D341Med (cell line): Measurements from ENCODE around the gene INPP5K.
"Not testable (repeated sequence)": the region's sequence is repeated elsewhere in the genome, so short reads cannot be mapped to it uniquely, and the experiment has no call there.

ENCODE experiments used
- DNase-seq: peaks from one replicate; pipeline ENCODE4 v3.0.0; 2012; ENCODE audit warnings: low spot score

The INPP5K gene

DNA sequence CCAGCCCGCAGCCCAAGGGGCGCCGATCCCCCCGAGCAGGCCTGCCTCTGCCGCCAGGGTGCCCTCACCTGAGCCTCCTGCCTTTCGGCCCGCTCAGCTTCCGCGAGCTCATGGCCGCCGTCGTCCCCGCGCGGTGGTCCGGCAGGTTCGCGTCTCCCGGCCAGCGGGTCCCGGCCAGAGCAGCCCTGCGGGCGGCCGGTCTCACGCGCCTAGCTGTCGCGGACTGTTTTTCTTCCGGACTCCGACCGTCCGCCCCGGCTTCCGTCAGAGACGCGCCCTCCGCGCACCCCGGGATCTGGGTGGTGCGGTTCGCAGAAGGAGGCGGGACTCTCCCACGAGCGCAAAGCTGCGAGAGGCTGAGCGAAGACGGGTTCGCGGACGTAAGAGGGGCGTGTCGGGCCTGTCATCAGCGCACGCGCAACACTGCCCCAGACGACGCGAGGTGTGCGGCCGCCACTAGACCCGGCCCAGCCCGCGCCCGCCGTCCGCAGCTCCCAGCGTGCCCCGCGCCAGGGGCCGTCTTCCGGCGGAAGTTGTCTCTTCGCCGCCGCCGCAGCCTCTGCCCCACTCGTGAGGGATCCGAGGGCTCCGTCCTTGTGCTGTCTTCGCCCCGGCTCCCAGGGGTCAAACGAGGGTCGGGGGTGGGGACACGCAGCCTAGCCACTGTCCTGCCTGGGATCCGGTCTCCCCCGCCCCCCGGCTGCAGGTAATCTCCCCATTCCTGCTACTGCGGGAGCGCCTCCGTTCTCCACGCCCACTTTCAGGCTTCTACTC, at the start of gene INPP5K:
Gene INPP5K (minus strand): TSS at position 225 of the 774 bp plus-strand sequence. CDS start 113 bp downstream, at position 112.
- DNase-seq = peak; percentile 95

DNA sequence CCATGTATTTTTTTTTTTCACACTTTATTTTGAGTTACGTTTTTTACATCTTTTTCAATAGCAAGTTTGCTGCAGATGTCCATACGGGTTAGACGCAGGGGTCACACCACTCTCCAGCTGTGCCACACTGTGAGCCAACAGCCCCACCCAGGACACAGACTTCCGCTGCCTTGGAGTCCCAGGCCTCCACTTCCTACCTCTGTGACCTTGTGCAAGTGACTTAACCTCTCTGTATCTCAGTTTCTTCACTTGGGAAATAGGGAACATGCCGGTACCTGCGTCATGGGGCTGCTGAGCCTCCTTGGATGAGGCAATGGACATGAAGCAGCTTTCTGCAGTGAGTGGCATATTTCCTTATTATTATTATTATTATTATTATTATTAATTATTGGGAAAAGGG, 49.5 kb upstream of the INPP5K start:
- DNase-seq = no peak

DNA sequence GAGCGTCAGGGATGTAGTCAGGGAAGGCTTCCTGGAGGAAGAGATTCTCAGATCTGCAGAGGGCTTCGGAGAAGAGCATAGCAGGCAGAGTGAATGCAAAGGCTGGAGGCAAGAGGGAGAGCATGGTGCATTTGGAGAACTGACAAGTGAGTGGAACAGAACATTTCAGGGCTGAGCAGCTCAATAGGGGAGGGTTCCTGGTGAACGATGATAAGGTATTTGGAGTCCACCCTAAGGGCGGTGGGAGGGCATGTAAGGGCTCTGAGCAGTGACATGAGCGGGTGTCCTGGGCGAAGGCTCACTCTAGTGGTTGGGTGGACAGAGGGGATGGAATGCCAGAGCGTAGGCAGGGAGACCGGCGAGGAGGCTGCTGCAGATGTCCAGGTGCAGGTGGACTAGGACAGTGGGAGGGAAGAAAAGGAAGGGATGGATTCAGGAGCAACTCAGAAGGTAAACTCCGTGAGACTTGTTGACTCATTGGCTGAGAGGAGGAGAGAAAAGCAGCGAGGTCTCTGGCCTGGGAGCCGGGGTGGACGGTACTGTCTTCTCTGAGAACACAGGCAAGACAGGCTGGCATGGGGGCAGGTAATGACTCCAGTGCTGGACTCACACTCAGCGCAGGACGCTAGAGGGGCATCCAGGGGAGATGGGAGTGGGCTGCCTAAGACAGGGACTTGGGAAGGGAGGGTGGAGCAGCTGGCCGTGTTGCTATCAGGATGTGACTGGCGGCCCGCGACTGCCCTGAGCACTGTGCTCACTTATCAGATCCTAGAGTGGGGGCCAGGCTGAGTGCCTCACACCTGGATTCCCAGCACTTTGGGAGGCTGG, 47.6 kb upstream of the INPP5K start:
- DNase-seq = no peak

DNA sequence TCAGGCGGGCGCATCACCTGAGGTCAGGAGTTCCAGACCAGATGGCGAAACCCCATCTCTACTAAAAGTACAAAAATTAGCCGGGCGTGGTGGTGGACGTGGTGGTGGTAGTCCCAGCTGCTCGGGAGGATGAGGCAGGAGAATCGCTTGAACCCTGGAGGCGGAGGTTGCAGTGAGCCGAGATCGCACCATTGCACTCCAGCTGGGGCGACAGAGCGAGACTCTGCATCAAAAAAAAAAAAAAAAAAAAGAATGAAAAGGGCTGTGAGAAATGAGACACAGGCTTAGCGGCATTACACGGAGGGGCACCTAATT, 47.0 kb upstream of the INPP5K start:
- DNase-seq = not testable (repeated sequence)

DNA sequence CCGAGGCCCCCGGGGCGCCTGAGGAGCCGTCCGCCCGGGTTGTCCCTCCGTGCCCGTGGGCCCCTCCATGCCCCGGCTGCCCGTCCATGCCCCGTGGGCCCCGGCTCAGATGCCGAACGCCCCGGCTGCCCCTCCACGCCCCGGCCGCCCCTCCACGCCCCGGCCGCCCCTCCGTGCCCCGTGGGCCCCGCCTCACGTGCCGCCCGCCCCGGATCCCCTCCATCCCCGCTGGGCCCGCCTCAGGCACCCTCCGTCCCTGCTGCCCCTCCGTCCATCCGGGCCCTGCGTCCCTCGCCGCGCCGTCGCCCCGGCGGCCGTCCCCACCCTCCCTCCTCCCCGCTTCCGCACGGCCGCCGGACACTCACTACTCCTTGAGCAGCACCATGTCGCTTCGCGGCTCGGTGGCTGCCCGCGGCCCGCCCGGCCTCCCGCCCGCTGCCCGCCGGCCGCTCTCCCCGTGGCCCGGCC, 45.8 kb upstream of the INPP5K start:
- DNase-seq = no peak

DNA sequence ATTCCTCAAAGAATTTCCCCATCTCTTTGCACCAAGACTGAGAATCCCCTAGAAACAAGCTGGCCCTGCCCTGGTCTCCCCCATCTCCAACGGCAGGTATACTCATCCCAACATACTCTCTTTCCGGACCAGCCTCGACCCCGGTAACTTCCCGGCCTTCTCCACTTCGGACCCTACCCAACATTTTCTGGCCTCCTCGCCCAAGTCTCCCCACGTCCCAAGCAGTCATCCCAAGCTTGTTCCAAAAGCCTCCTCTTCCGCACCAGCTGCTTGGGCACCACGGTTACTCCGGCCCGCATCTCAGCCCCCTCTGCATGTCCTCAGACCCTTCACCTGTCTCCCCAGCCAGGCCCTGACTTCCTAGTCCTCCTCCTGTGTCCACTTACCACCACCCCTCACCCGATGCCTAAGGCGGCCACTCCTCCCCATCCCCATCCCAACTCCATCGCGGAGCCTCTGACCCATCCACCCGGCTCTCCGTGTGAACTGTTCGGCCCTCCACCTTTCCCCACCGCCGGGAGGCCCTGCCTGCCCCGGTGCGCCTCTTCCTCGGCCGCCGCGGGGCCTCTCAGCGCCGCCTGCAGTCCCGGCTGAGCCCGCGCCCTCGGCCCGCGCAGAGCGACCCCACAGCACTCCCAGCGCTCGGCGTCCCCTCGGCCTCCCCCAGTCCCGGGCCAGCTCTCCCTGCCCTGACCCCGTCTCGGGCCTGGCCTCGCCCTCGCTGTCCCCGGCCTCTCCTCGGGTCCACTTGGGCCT, 45.2 kb upstream of the INPP5K start:
- peak; percentile 69 for DNase-seq

DNA sequence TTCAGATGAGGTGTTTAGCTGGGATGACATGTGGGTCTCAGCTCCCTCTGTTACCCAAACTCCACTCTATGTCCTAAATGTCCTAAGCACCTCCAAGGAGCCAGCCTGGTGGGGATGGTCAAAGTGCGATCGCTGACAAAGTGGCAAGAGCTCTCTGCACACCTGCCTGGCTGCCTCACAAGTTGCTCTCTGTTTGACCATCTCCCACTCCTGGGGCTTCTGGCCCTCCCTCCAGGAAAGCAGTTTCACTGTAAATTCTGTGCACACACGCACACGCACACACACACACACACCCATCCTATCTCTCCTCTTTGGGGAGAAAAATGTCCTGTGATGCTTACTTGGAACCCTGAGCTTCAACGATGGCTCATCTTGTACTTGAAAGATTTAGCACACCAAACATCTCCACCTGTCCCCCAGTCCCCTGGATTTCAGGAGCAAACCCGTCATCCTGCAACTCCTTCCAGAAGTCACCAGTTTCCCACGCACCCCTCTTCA, 44.5 kb upstream of the INPP5K start:
- no peak for DNase-seq

DNA sequence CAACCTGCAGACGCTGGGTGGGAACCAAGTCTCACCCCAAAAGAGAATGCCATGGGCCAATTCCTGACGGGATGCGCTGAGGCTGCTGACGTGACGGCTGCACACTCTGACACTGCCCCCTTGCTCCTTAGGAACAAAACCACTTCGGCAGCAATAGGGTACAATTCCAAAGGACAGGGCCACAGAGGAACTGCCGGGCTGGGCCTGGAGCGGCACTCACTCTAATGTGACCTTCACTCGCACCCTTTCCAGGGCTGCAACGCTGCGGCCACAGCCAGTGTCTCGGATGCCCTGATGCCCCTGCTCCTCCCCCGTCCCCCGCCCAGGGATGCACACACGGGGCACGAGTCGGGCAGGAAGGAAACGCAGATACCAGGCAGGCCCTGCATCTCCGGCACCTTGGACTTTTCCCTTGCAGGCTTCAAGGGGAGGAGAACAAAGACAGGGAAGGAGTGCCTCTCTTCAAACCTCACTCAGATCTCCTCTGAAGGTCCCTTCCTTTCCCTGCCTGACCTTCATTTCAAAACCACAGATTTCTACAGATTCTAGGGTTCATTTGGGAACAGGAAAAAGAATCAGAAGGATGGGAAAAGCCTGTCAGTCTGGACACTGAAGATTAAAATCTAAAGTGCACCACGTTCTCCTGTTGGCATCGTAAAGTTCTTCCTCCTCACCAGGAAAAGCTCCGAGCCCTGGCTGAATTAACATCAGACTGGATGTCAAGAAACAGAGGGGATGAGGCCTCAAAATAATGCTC, 43.9 kb upstream of the INPP5K start:
- no peak for DNase-seq

DNA sequence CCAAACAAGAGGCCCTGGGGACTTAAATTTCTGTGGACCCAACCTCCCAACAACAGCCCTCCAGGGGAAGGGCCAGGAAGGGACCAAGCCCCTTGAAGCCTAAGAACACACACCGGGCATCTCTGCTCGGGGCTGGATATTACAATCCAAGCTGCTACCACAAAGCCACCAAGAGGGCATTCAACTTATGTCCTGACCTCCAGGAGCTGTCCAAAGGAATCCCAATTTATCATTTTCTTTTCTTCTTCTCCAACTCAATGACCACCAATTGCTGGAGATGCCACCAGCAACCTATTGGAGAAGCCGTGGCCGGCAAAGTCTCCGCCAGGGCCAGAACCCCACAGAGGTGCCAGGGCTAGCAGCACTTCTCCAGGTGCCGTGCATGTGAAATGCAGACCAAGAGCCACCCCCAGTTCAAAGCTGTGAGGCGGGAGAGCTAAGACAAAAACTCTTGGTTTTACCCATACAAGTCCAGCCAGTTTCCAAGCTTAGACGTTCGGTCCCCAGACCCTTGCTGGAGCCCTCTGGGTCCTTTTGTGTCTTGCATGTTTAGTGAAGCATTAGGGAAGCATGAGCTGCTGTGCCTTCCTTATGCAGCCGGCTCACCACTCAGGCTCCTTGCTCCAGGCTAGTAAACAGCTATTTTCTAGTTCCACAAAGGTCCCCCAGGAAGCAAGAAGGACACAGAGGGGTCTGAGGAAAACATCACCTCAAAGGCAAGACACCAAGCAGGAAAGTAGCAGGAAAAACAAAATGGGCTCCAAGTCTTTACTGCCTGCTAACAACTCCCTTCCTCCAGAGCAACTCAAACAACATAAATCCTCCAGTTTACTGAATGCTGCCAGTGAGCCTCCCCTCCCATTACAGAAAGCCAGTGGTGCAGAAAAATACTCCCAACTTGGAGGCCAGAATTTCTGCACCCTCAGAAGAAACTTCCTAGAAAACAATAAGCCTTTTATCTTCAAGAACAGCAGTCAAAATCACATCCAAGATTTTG, 42.9 kb upstream of the INPP5K start:
- no peak for DNase-seq

DNA sequence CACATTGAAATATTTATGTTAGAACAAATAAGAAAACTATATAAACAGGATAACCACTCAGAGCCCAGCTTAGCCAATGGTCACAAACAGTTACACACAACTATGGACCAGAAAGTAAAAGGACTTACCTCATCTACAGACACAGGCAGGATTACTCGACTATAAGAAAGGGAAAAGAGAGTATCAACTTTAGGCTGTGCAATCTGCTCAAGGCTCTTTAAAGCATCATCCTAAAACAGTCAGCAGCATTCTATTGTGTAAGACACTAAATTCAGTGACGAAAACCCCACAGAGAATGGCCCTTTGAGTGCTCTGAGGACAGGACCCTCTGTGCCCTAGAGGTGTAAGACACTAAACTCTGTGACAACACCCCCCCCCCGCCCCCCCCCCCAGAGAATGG, 42.0 kb upstream of the INPP5K start:
- no peak for DNase-seq

DNA sequence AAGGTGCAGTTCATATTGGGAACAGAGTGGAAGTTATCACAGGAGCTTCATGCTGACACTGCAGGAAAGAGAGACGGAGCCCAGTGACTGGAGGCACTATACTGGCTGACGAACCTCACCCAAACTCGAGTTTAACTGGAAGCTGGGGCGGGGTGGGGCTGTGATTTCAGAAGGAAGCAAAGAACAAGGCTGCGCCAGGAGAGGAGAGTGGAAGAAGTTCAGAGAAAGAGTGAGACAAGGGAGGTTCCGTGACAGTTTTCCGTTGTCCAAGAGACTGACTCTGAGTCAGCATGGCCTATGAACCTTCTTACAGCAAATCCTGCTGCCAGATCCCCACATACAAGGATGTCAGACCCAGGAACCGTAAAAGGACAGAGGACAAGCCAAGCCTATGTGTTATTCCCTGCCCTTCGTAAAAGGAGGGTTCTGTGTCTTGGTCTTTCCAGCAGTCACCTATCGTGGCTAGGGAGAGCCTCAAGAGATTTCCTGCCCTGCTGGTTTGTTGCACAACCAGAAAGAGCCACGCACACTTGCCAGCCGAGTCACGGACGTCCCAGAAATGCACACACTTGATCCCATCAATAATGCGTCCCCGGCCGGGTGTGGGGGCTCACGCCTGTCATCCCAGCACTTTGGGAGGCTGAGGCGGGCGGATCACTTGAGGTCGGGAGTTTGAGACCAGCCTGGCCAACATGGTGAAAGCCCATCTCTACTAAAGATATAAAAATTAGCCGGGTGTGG, 41.1 kb upstream of the INPP5K start:
- no peak for DNase-seq

DNA sequence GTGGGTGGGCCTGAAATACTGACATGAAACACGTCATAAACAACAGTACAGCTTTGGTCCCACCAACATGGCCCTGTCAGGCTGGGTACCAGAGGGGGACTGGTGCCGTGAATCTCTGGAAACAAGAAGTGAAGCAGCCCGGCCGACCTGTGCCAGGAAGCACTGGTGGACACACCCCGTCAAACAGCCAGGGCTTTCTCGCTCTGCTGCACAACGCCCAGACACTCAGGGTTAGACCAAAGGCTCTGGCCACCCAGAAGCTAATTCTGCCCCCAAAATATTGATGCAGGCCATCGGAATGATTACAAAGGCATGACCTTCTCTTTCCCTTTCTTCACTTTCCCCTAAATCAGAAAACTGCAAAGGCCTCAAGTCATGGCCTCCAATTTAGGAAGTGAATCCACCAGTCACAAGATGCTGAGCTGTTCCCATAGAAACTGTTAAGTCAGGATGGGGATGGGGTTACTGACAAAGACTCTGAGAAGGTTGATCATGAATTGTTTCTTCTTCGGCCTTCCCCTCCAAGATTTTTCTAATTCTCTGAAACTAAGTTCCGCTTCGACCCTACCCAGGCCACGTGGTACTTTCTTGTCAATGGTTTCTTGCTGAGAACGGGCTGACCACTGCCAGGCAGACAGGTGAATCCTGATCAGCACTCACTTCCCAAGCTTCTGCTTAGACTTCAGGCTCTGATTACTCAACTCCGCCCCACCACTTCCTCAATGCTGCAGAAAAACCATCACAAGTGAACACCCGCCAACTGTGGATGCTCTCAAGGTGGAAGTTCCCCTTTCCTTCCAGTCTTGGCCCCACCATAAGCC, 39.4 kb upstream of the INPP5K start:
- no peak for DNase-seq

DNA sequence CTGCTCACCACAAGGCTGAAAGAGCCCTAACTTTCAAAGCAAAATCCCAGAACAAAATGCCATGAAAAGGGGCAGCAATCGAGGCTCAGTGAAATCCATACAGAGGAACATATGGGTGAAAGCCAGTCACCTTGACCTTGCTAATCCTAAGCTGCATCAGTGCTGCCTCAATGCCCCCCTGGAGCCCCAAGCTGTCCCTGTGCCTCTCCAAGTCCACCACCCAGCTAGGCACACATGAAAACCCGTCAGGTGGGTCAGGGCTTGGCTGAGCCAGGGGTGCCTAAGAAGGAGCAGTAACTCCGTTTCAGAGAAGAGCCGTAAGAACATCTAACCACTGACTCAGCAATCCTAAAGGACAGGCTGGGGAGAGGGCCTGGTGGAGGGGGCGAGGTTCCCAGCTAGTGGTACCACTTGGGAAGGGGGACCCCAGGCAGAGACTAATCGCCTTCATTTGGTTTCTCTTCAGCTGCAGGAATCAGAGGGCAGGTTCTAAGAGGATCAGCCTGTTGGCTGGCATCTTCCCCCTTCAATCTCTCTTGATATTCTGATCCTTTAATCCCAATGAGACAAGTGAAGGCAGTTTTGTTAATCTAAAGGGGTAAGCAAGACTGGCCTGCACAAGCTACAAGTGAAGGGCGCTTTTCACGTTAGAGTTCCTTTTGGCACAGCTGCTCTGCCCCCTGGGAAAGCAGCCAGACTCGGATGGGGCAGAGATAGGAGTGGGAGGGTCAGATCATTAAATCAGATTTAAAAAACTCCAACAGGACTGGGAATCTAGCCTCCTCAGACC, 38.5 kb upstream of the INPP5K start:
- peak; percentile 65 for DNase-seq

DNA sequence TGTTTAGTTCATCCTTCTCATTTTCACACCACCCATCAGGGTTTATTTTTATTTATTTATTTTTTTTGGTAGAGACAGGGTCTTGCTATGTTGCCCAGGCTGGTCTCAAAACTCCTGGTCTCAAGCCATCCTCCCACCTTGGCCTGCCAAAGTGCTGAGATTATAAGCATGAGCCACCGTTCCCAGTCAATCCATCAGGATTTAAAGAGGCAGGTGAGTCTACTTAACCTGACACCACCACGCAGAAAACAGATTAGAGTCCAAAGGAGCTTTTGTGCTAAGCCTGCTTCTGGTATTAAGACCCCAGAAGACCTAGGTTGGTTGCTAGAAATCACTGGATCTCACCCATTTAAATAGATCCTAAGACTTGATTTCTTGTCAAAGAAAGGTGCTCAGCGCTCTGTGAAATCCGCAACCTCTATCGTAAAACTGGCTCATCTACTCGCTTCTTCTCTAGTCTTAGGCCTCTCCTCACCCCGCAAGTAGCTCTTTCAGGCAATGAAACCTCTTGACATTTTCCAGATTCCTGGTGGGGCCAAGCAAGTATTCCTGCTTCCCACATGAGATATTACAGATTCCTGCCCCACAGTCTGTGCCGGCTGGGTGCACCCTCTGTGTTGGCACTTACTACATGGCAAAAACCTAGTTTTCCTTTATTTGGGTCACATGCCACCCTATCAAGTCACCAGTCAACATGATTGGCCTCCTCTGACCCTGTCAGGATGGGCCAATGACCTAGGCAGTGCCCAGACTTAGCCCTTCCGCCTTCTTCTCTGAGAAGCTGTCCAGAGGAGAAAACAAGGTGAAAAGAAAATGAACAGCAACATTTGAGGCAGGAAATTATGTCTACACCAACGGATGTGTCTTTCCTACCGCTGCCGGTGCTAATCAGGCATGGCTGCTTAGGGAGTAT, 37.2 kb upstream of the INPP5K start:
- DNase-seq = no peak

DNA sequence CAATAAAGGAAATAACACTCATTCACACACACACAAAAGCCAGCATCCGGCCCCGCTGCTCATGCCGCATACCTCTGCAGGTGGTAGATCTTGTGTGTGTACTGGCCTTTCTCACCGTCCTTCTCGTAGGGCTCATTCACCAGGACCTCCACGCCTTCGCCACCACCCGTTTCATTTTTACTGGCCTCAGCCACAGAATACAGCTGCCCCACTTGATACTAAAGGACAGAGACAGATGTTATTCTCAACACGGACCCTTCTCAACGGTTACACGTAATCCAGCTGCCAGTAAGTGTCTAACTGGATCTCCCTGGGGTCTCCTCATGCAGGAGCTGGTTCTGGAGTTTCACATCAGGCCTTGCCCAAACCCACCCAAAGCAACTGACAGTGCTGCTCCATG, 36.5 kb upstream of the INPP5K start:
- DNase-seq = no peak

DNA sequence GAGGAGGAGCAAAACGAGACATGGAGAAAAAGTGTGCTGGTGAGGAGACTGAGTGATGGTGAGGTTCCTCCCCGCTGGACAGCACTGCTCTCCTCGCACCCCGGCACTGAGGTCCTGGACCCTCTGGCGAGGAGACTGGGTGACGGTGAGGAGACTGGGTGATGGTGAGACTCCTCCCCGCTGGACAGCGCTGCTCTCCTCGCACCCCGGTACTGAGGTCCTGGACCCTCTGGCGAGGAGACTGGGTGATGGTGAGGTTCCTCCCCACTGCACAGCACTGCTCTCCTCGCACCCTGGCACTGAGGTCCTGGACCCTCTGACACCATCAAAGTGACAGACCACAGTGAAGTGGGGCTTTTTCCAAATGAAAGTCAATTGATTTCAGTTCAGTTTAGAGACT, 35.3 kb upstream of the INPP5K start:
- no peak for DNase-seq

DNA sequence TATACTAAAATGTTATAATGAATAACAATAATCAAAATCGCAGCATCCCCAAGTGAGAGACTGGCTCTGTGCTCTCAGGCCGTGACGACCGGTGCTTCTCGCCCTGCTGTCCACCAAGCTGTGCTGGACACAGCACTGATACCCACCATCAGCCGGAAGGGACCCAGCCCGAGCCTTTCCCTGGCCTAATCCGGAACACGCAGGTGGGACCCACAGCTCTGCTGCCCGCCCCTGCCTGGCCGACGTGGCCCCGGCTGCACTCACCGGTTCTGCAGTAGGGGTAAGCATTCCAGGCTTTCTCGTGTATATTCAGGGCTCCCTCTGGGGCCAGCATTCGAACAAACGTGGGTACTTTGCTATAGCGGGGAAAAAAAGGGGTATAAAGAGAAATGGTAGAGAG, 31.6 kb upstream of the INPP5K start:
- no peak for DNase-seq
